Neural progenitor cell (in vitro differentiated cells): ENCODE measurements around the gene PDE6A. TPM values are rescaled to one million over a fixed set of nuclear protein-coding genes. Genes with fewer than 3 reads are reported as not detected.

Experiments
- DNase-seq: peaks from one replicate; pipeline ENCODE4 v3.0.0-alpha.2; 2016; ENCODE audit warnings: low spot score
- H2AFZ ChIP-seq: fragments of 200-600 bp; sonication (generic); replicated peaks from 2 replicates; pipeline ENCODE4 v1.6.1; 2016; ENCODE audit warnings: antibody characterized with exemption
- H3F3A ChIP-seq: fragments of 200-600 bp; sonication (generic); 2 replicates; pipeline ENCODE4 v1.6.1; 2016; ENCODE audit warnings: antibody characterized with exemption, low read depth
- H3K27ac ChIP-seq: fragments of 200-600 bp; sonication (generic); 2 replicates; pipeline ENCODE4 v1.5.1; 2016; ENCODE audit warnings: mild to moderate bottlenecking
- H3K27me3 ChIP-seq: fragments of 200-600 bp; sonication (generic); 2 replicates; pipeline ENCODE4 v1.6.1; 2016; ENCODE audit warnings: mild to moderate bottlenecking, moderate library complexity
- H3K36me3 ChIP-seq: fragments of 200-600 bp; sonication (generic); 2 replicates; pipeline ENCODE4 v1.5.1; 2016
- H3K4me1 ChIP-seq: fragments of 200-600 bp; sonication (generic); 2 replicates; pipeline ENCODE4 v1.6.1; 2016; ENCODE audit warnings: mixed run types
- H3K4me2 ChIP-seq: fragments of 200-600 bp; sonication (generic); 2 replicates; pipeline ENCODE4 v1.6.1; 2016
- H3K4me3 ChIP-seq: fragments of 200-600 bp; sonication (generic); 2 replicates; pipeline ENCODE4 v1.5.1; 2016
- H3K79me2 ChIP-seq: fragments of 200-600 bp; sonication (generic); 2 replicates; pipeline ENCODE4 v1.6.1; 2016; ENCODE audit warnings: low read depth
- H3K9ac ChIP-seq: fragments of 200-600 bp; sonication (generic); 2 replicates; pipeline ENCODE4 v1.6.1; 2016
- H3K9me3 ChIP-seq: fragments of 200-600 bp; sonication (generic); 2 replicates; pipeline ENCODE4 v1.5.1; 2016; ENCODE audit warnings: low read depth
- H4K20me1 ChIP-seq: fragments of 200-600 bp; sonication (generic); 2 replicates; pipeline ENCODE4 v1.6.1; 2016; ENCODE audit warnings: low read depth
- H3K27ac Mint-ChIP-seq: 3 replicates; pipeline ENCODE4 v1.8.0; 2021; ENCODE audit warnings: mixed read lengths
- H3K27me3 Mint-ChIP-seq: 2 replicates; pipeline ENCODE4 v1.8.0; 2022; ENCODE audit warnings: low read depth, mild to moderate bottlenecking, inconsistent platforms, moderate library complexity, mixed read lengths; ENCODE audit not compliant: insufficient read depth
- H3K36me3 Mint-ChIP-seq: 3 replicates; pipeline ENCODE4 v1.8.0; 2021; ENCODE audit warnings: mixed read lengths
- H3K4me1 Mint-ChIP-seq: 3 replicates; pipeline ENCODE4 v1.8.0; 2021; ENCODE audit warnings: mixed read lengths
- H3K4me3 Mint-ChIP-seq: 3 replicates; pipeline ENCODE4 v1.8.0; 2021; ENCODE audit warnings: mild to moderate bottlenecking, moderate library complexity, mixed read lengths
- H3K9me3 Mint-ChIP-seq: 3 replicates; pipeline ENCODE4 v1.8.0; 2020; ENCODE audit warnings: mixed read lengths
- CTCF ChIP-seq: fragments of 200-600 bp; sonication (generic); IDR thresholded peaks from 2 replicates; pipeline ENCODE4 v1.5.1; 2017; ENCODE audit warnings: antibody characterized with exemption, mild to moderate bottlenecking
- EZH2 ChIP-seq: fragments of 200-600 bp; sonication (generic); IDR thresholded peaks from 2 replicates; pipeline ENCODE4 v1.6.1; 2017; ENCODE audit warnings: antibody characterized with exemption, mild to moderate bottlenecking, moderate library complexity
- EZH2phosphoT487 ChIP-seq: fragments of 200-600 bp; sonication (generic); IDR thresholded peaks from 2 replicates; pipeline ENCODE4 v1.6.1; 2017; ENCODE audit warnings: antibody characterized with exemption
- total RNA-seq: library from RNA; depleted of rRNA; stranded (reverse); fragments of >200 nt; gene quantifications from 2 replicates; pipeline ENCODE4 v1.2.3, GENCODE V29; 2015; ENCODE audit warnings: low replicate concordance

PDE6A gene
- total RNA-seq, 1 donor from 2014 or later, result not detected

GRCh38 chr5:149900390-149900789, 44.2 kb downstream of the PDE6A start:
- no peaks in the 10 kb centered on the region for H3K27me3 Mint-ChIP-seq
- no peak overlapping the region for H2AFZ ChIP-seq
- H4K20me1 ChIP-seq, result no peaks in the 10 kb centered on the region
- no peaks in the 10 kb centered on the region for H3K36me3 Mint-ChIP-seq
- H3K4me2 ChIP-seq, result no peak overlapping the region
- no peaks in the 10 kb centered on the region for H3F3A ChIP-seq
- DNase-seq, result no peak
- no peak overlapping the region for H3K4me3 ChIP-seq
- H3K79me2 ChIP-seq, result no peaks in the 10 kb centered on the region
- no peak overlapping the region for H3K9ac ChIP-seq
- H3K27me3 ChIP-seq, result no peaks in the 10 kb centered on the region
- H3K4me1 ChIP-seq, result no peaks in the 10 kb centered on the region
- H3K36me3 ChIP-seq, result no peaks in the 10 kb centered on the region
- H3K9me3 ChIP-seq, result no peaks in the 10 kb centered on the region
- H3K9me3 Mint-ChIP-seq, result no peaks in the 10 kb centered on the region
- TF ChIP-seq CTCF (no peak), EZH2 (no peak), EZH2phosphoT487 (no peak)
- peaks cover 3% of the 10 kb centered on the region for H3K4me1 Mint-ChIP-seq
- no peak overlapping the region for H3K27ac ChIP-seq
- H3K4me3 Mint-ChIP-seq, result no peak overlapping the region
- H3K27ac Mint-ChIP-seq, result no peak overlapping the region

- Histone ChIP-seq H3K4me1 (no peaks in the 10 kb centered on the region), H3K9ac (no peak overlapping the region), H3K79me2 (no peaks in the 10 kb centered on the region), H3K4me2 (no peak overlapping the region), H3K36me3 (no peaks in the 10 kb centered on the region), H3K27me3 (no peaks in the 10 kb centered on the region), H3K4me3 (no peak overlapping the region), H3F3A (no peaks in the 10 kb centered on the region), H4K20me1 (no peaks in the 10 kb centered on the region), H3K27ac (no peak overlapping the region), H2AFZ (no peak overlapping the region), H3K9me3 (no peaks in the 10 kb centered on the region)
- no peak for DNase-seq
- H3K4me3 Mint-ChIP-seq, result no peak overlapping the region
- H3K4me1 Mint-ChIP-seq, result no peaks in the 10 kb centered on the region
- H3K27ac Mint-ChIP-seq, result no peak overlapping the region
- TF ChIP-seq CTCF (no peak), EZH2 (no peak), EZH2phosphoT487 (no peak)
- H3K36me3 Mint-ChIP-seq, result no peaks in the 10 kb centered on the region
- H3K27me3 Mint-ChIP-seq, result no peaks in the 10 kb centered on the region
- no peaks in the 10 kb centered on the region for H3K9me3 Mint-ChIP-seq
Observed at GRCh38 chr5:149898811-149899210, 45.8 kb downstream of the PDE6A start.

- Histone ChIP-seq H3K4me1 (no peaks in the 10 kb centered on the region), H3K4me2 (no peak overlapping the region), H3K36me3 (no peaks in the 10 kb centered on the region), H4K20me1 (no peaks in the 10 kb centered on the region), H3K79me2 (no peaks in the 10 kb centered on the region), H3K9ac (no peak overlapping the region), H3K27me3 (no peaks in the 10 kb centered on the region), H3K9me3 (no peaks in the 10 kb centered on the region), H3K4me3 (no peak overlapping the region), H3K27ac (no peak overlapping the region), H3F3A (no peaks in the 10 kb centered on the region), H2AFZ (no peak overlapping the region)
- Mint-ChIP-seq H3K27ac (no peak overlapping the region), H3K36me3 (no peaks in the 10 kb centered on the region), H3K9me3 (no peaks in the 10 kb centered on the region), H3K4me3 (no peak overlapping the region), H3K4me1 (no peaks in the 10 kb centered on the region), H3K27me3 (no peaks in the 10 kb centered on the region)
- no peak for DNase-seq
- TF ChIP-seq EZH2, result no peak
- TF ChIP-seq EZH2phosphoT487, result no peak
- no peak for TF ChIP-seq CTCF
Observed at GRCh38 chr5:149895416-149896345, 48.9 kb downstream of the PDE6A start.
